ENCODE data around the gene ADAMTS13. TPM values are rescaled to one million over a fixed set of nuclear protein-coding genes. Genes with fewer than 3 reads are reported as not detected.

Gene ADAMTS13
- total RNA-seq, 2 experiments from 2014 or later, result 2.2 to 2.6 TPM

- POLR2A ChIA-PET, result no interaction called here
- no peak for ATAC-seq (ENCODE audit: poor library complexity)
These were observed 48.3 kb downstream of the ADAMTS13 start for GRCh38 chr9:133470427-133470924.

GRCh38 chr9:133470988-133471387, 48.8 kb downstream of the ADAMTS13 start:
- H3K27ac ChIP-seq (ENCODE audit: low read depth in 1 of 2, low read length in 2 of 2), result no peak overlapping the region
- no peak overlapping the region for H3K4me3 Mint-ChIP-seq
- intact Hi-C loops (cut with DNase I, micrococcal nuclease), result no loop called here
- H3K27me3 Mint-ChIP-seq, result no peaks in the 10 kb centered on the region
- TF ChIP-seq CTCF (IDR thresholded peaks at IDR 0.05), result no peak
- H3K27ac Mint-ChIP-seq, result no peak overlapping the region
- no peaks in the 10 kb centered on the region for H3K36me3 Mint-ChIP-seq (ENCODE audit: low read depth)
- H3K4me3 ChIP-seq (ENCODE audit: low read length), result no peak overlapping the region
- no peaks in the 10 kb centered on the region for H3K4me1 Mint-ChIP-seq (ENCODE audit: low read depth)
- ChIA-PET POLR2A (no interaction called here), CTCF (no interaction called here)
- H3K4me1 ChIP-seq (ENCODE audit: insufficient read depth, low read length), result no peaks in the 10 kb centered on the region
- DNase-seq (no peak), ATAC-seq (ENCODE audit: poor library complexity) (no peak)
- H3K36me3 ChIP-seq (ENCODE audit: insufficient read depth, low read length), result no peaks in the 10 kb centered on the region
- no peaks in the 10 kb centered on the region for H3K9me3 Mint-ChIP-seq
- H3K27me3 ChIP-seq (ENCODE audit: control insufficient read depth in 1 of 2, insufficient read depth in 2 of 2, low read length in 2 of 2), result no peaks in the 10 kb centered on the region
- H3K9me3 ChIP-seq (ENCODE audit: control insufficient read depth in 1 of 2, insufficient read depth in 1 of 2, low read length in 2 of 2), result no peaks in the 10 kb centered on the region

More at GRCh38 chr9:133470427-133470924, 48.3 kb downstream of the ADAMTS13 start:
- intact Hi-C loops (cut with DNase I, micrococcal nuclease), result no loop called here
- Histone ChIP-seq H3K4me1 (ENCODE audit: insufficient read depth, low read length) (no peaks in the 10 kb centered on the region), H3K27ac (ENCODE audit: low read depth in 1 of 2, low read length in 2 of 2) (no peak overlapping the region), H3K9me3 (ENCODE audit: control insufficient read depth in 1 of 2, insufficient read depth in 1 of 2, low read length in 2 of 2) (no peaks in the 10 kb centered on the region), H3K36me3 (ENCODE audit: insufficient read depth, low read length) (no peaks in the 10 kb centered on the region), H3K27me3 (ENCODE audit: control insufficient read depth in 1 of 2, insufficient read depth in 2 of 2, low read length in 2 of 2) (no peaks in the 10 kb centered on the region), H3K4me3 (ENCODE audit: low read length) (no peak overlapping the region)
- Mint-ChIP-seq H3K27ac (no peak overlapping the region), H3K9me3 (no peaks in the 10 kb centered on the region), H3K27me3 (no peaks in the 10 kb centered on the region), H3K4me3 (no peak overlapping the region), H3K4me1 (ENCODE audit: low read depth) (no peaks in the 10 kb centered on the region), H3K36me3 (ENCODE audit: low read depth) (no peaks in the 10 kb centered on the region)
- CTCF ChIA-PET, result no interaction called here
- no peak for TF ChIP-seq CTCF (IDR thresholded peaks at IDR 0.05)
- DNase-seq, result no peak

GRCh38 chr9:133471551-133472276, 49.5 kb downstream of the ADAMTS13 start:
- Mint-ChIP-seq H3K4me3 (no peak overlapping the region), H3K27me3 (no peaks in the 10 kb centered on the region), H3K36me3 (ENCODE audit: low read depth) (no peaks in the 10 kb centered on the region), H3K27ac (no peak overlapping the region), H3K9me3 (no peaks in the 10 kb centered on the region), H3K4me1 (ENCODE audit: low read depth) (no peaks in the 10 kb centered on the region)
- Histone ChIP-seq H3K4me3 (ENCODE audit: low read length) (no peak overlapping the region), H3K9me3 (ENCODE audit: control insufficient read depth in 1 of 2, insufficient read depth in 1 of 2, low read length in 2 of 2) (no peaks in the 10 kb centered on the region), H3K27me3 (ENCODE audit: control insufficient read depth in 1 of 2, insufficient read depth in 2 of 2, low read length in 2 of 2) (no peaks in the 10 kb centered on the region), H3K4me1 (ENCODE audit: insufficient read depth, low read length) (no peaks in the 10 kb centered on the region), H3K36me3 (ENCODE audit: insufficient read depth, low read length) (no peaks in the 10 kb centered on the region), H3K27ac (ENCODE audit: low read depth in 1 of 2, low read length in 2 of 2) (no peak overlapping the region)
- CTCF ChIA-PET, result no interaction called here
- TF ChIP-seq CTCF (IDR thresholded peaks at IDR 0.05), result no peak
- ATAC-seq (ENCODE audit: poor library complexity) (no peak), DNase-seq (no peak)
- intact Hi-C loops (cut with DNase I, micrococcal nuclease), result no loop called here
- POLR2A ChIA-PET, result no interaction called here

All from CD4-positive, alpha-beta T cell (primary cell).